ENCODE measurements around the gene STARD5.

DNA sequence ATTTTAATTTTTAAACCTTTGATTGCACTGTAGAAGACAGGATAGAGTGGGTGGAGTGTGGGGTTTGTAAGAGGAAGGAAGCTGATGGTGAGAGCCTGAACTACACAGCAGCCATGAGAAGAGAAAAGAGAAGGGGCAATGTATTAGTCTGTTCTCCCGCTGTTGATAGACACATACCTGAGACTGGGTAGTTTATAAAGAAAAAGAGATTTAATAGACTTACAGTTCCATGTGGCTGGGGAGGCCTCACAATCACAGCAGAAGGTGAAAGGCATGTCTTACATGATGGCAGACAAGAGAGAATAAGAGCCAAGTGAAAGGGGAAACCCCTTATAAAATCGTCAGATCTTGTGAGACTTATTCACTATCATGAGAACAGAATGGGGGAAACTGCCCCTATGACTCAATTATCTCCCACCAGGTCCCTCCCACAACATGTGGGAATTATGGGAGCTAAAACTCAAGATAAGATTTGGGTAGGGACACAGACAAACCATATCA is 37.3 kb downstream of the STARD5 start:
- TF ChIP-seq, protein P1, sequence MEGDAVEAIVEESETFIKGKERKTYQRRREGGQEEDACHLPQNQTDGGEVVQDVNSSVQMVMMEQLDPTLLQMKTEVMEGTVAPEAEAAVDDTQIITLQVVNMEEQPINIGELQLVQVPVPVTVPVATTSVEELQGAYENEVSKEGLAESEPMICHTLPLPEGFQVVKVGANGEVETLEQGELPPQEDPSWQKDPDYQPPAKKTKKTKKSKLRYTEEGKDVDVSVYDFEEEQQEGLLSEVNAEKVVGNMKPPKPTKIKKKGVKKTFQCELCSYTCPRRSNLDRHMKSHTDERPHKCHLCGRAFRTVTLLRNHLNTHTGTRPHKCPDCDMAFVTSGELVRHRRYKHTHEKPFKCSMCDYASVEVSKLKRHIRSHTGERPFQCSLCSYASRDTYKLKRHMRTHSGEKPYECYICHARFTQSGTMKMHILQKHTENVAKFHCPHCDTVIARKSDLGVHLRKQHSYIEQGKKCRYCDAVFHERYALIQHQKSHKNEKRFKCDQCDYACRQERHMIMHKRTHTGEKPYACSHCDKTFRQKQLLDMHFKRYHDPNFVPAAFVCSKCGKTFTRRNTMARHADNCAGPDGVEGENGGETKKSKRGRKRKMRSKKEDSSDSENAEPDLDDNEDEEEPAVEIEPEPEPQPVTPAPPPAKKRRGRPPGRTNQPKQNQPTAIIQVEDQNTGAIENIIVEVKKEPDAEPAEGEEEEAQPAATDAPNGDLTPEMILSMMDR (conservative IDR thresholded peaks at IDR 0.05; ENCODE audit: low read length) = no peak
- no peak for TF ChIP-seq EZH2phosphoT487 (IDR thresholded peaks at IDR 0.05; ENCODE audit: borderline replicate concordance)
